Stimulated activated CD8-positive, alpha-beta memory T cell treated with anti-CD3 and anti-CD28 coated beads, Interleukin-7, amount 100 ng/mL, for 48 hours (primary cell): ENCODE results near the gene KRTAP4-4.

Experiments
- DNase-seq, 2 donors: peaks; one replicate each; pipeline ENCODE4 v3.0.0-alpha.2; 2020; ENCODE audit warnings: low read depth in 1 of 2; ENCODE audit errors: extremely low read depth in 1 of 2

The KRTAP4-4 gene

DNA sequence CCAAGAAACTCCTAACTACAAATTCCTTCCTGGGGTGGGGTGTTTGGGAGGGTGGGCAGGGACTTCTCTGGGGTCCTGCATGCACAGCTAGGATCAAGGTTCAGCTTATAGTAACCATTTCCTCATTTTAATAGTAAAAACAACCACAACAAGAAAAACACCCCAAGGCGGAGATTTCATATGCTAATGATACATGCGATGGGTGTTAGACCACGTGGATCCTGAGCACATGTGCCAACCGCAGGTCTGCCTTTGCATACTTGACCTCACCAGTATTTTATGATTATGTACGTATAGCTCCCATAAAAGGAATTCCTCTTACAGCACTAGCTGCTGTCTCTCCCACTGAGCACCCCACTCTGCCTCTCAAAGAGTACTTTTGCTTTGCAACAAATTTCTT is 44.3 kb downstream of the KRTAP4-4 start:
- no peak for DNase-seq

DNA sequence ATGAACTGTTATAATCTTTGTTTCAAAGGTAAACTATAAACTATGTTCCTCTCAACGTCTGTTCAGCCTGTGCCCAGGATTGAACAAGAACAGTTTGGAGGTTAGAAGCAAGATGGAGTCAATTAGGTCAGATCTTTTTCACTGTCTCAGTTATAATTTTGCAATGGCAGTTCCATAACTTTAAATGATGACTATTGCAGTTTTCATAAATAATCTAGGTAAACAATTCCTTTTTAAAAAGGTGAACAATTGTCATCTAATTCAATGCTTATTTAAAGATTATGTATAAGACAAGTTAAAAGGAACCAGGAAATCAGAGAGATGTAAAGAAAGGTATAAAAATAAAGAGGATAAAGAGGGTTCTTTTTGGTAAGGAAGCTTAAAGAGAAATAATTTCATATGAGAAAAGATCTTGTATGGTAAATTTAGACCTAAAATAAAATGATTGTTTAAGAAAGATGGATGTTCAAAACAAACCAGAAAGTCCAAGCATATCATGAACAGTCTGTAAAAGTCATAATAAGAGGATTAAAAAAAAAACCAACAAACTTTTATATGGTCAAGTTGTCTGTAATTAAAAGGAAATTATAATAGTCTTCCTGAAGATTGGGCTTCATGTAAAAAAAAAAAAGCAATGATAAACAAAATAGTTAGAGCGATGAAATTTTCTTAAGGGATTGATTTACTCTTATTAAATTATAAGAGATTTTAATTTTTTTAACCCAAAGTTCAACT is 49.2 kb downstream of the KRTAP4-4 start:
- DNase-seq, result no peak
